ENCODE results near the gene CPLANE2.

Gene CPLANE2

GRCh38 chr1:16281765-16282164 lies 44.8 kb upstream of the CPLANE2 start (continued):
- TF ChIP-seq ZNF629 (tag by site-specific recombination; IDR thresholded peaks at IDR 0.05), result no peak

GRCh38 chr1:16279186-16279585 lies 42.2 kb upstream of the CPLANE2 start:
- H3K27ac ChIP-seq (ENCODE audit: extremely low read depth, low read depth, low read length), result no peak overlapping the region
- H3K36me3 ChIP-seq (ENCODE audit: control insufficient read depth in 2 of 2, insufficient read depth in 1 of 2, low read length in 2 of 2), result peaks cover 0 to 4% of the 10 kb centered on the region in 2 experiments; a peak in 2 of 3 replicates
- no peak overlapping the region for H3K4me3 ChIP-seq (ENCODE audit: low read depth, low read length)
- ChIA-PET POLR2A (no interaction called here), CTCF (no interaction called here)
- TF ChIP-seq ZNF350 (tag by site-specific recombination; IDR thresholded peaks at IDR 0.05) (no peak), ZNF121 (tag by site-specific recombination; IDR thresholded peaks at IDR 0.05) (0 out of 2 replicates have a peak, but pooled peaks have one; percentile 23)
- no peaks in the 10 kb centered on the region for H3K9me3 ChIP-seq (ENCODE audit: control insufficient read depth, insufficient read depth, low read depth, low read length)
- no peaks in the 10 kb centered on the region for H3K4me1 ChIP-seq (ENCODE audit: control insufficient read depth, insufficient read depth, low read length)

- Histone ChIP-seq H3K36me3 (ENCODE audit: control insufficient read depth in 2 of 2, insufficient read depth in 1 of 2, low read length in 2 of 2) (peaks cover 0 to 3% of the 10 kb centered on the region in 2 experiments; a peak in 2 of 3 replicates), H3K4me1 (ENCODE audit: control insufficient read depth, insufficient read depth, low read length) (no peaks in the 10 kb centered on the region), H3K9me3 (ENCODE audit: control insufficient read depth, insufficient read depth, low read depth, low read length) (no peaks in the 10 kb centered on the region), H3K27ac (ENCODE audit: extremely low read depth, low read depth, low read length) (no peak overlapping the region), H3K4me3 (ENCODE audit: low read depth, low read length) (no peak overlapping the region)
- ChIA-PET CTCF (interaction anchor here (1.2 kb wide), 1 partner anchor 198 kb away, joined by 5 read pairs; no protein-coding TSS in a partner anchor), POLR2A (no interaction called here)
- TF ChIP-seq ZBTB44 (tag by site-specific recombination; IDR thresholded peaks at IDR 0.05) (no peak), ZBTB8A (tag by site-specific recombination; IDR thresholded peaks at IDR 0.05) (no peak), OSR2 (tag by site-specific recombination; IDR thresholded peaks at IDR 0.05) (no peak), ZNF223 (tag by site-specific recombination; IDR thresholded peaks at IDR 0.05) (no peak), ZNF266 (tag by site-specific recombination; IDR thresholded peaks at IDR 0.05; ENCODE audit: low read depth) (no peak), KLF7 (tag by site-specific recombination; IDR thresholded peaks at IDR 0.05; ENCODE audit: borderline replicate concordance) (no peak), ZNF155 (tag by site-specific recombination; IDR thresholded peaks at IDR 0.05) (no peak), ZNF660 (tag by site-specific recombination; IDR thresholded peaks at IDR 0.05) (no peak), WT1 (tag by site-specific recombination; IDR thresholded peaks at IDR 0.05) (no peak), ZNF404 (tag by site-specific recombination; IDR thresholded peaks at IDR 0.05) (no peak), ZBTB17 (tag by site-specific recombination; IDR thresholded peaks at IDR 0.05) (no peak), TCF7L2 (IDR thresholded peaks at IDR 0.05; ENCODE audit: borderline replicate concordance, low read depth, low read length) (no peak), ZNF645 (tag by site-specific recombination; IDR thresholded peaks at IDR 0.05) (no peak), GLIS1 (tag by site-specific recombination; IDR thresholded peaks at IDR 0.05) (peak; percentile 32; the same call in 1 of the 2 replicates), SCRT1 (tag by site-specific recombination; IDR thresholded peaks at IDR 0.05; ENCODE audit: borderline replicate concordance) (no peak), ZFP37 (tag by site-specific recombination; IDR thresholded peaks at IDR 0.05) (no peak), PRDM6 (tag by site-specific recombination; IDR thresholded peaks at IDR 0.05) (peak; percentile 82)
- TF ChIP-seq, protein P1, sequence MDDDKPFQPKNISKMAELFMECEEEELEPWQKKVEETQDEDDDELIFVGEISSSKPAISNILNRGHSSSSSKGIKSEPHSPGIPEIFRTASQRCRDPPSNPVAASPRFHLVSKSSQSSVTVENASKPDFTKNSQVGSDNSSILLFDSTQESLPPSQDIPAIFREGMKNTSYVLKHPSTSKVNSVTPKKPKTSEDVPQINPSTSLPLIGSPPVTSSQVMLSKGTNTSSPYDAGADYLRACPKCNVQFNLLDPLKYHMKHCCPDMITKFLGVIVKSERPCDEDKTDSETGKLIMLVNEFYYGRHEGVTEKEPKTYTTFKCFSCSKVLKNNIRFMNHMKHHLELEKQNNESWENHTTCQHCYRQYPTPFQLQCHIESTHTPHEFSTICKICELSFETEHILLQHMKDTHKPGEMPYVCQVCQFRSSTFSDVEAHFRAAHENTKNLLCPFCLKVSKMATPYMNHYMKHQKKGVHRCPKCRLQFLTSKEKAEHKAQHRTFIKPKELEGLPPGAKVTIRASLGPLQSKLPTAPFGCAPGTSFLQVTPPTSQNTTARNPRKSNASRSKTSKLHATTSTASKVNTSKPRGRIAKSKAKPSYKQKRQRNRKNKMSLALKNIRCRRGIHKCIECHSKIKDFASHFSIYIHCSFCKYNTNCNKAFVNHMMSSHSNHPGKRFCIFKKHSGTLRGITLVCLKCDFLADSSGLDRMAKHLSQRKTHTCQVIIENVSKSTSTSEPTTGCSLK (tag by site-specific recombination; IDR thresholded peaks at IDR 0.05), result no peak
Observed at GRCh38 chr1:16276302-16277030, 39.5 kb upstream of the CPLANE2 start.
